ENCODE measurements around the gene JAZF1. TPM values are rescaled to one million over a fixed set of nuclear protein-coding genes. Genes with fewer than 3 reads are reported as not detected.

JAZF1 gene
- total and polyA plus RNA-seq, 2 of the 4 experiments (the other 2 are of a cell fraction): 8.4 to 10.5 TPM

DNA sequence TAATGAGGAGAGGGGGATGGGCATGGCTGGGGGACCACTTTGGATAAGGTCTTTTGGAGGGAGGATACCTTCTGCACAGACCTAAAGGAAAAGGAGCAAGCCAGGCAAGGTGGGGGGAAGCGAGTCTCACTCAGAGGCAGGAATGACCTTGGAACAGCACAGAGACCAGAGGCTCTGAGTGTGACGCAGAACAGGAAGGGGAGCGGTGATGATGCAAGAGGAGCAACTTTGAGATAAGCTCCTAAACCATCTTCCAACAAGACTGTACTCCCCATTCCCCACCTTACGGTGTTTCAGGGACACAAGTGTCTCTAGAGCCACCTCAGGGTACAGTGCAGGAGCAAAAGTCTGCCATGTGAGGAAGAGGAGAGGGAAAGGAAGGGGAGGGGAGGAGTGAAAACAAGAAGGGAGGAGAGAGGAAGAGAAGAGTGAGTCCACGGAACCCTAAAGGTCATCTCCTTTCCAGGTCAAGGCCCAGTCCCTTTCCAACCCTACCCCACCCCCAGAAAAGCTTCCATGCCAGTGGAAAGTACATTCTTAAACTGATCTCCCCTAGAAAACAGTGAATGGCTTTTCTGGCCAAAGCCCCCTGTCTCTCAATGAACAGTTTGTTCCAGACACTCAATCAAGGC, 54.1 kb downstream of the JAZF1 start:
- DNase-seq: no peak
- POLR2A ChIA-PET (ENCODE audit: unreplicated experiment): no interaction called here

More for the DNA sequence above, 54.1 kb downstream of the JAZF1 start:
- no peak overlapping the region for H3K9ac ChIP-seq (ENCODE audit: low read depth, low read length)
- H2AK9ac ChIP-seq (replicated peaks; ENCODE audit: low read depth, low read length, poor library complexity): no peak overlapping the region
- H3K27me3 ChIP-seq (ENCODE audit: control insufficient read depth, insufficient read depth, low read length): no peaks in the 10 kb centered on the region
- peak overlapping the region; percentile 43; the same call in 1 of the 2 replicates for H4K91ac ChIP-seq (ENCODE audit: insufficient read depth, low read depth, low read length)
- BruUV-seq (replicated peaks): no TSS peak
- in situ Hi-C loops (cut with MboI; ENCODE audit: low sequenced_read_pairs) (no loop called here), intact Hi-C loops (cut with micrococcal nuclease) (no loop called here), dilution Hi-C loops (cut with HindIII; ENCODE audit: low sequenced_read_pairs, unreplicated experiment) (no loop called here)
- peaks cover 23 to 69% of the 10 kb centered on the region in 2 experiments for H3K79me1 ChIP-seq (ENCODE audit: low read depth in 1 of 2, low read length in 2 of 2)
- no peak overlapping the region for H2AFZ ChIP-seq (replicated peaks; ENCODE audit: low read length, poor library complexity)
- CTCF ChIA-PET: no interaction called here
- H3K27ac ChIP-seq (ENCODE audit: insufficient read depth, low read length): no peak overlapping the region
- H3K4me2 ChIP-seq (ENCODE audit: low read depth, low read length): no peak overlapping the region
- peak overlapping the region; percentile 26; the same call in 1 of the 2 replicates for H3K4ac ChIP-seq (ENCODE audit: low read depth, low read length)
- no peak overlapping the region; the same call in 1 of the 2 replicates for H2BK120ac ChIP-seq (ENCODE audit: low read depth, low read length)
- H4K5ac ChIP-seq (ENCODE audit: low read depth, low read length): peak overlapping the region; percentile 46
- H3K14ac ChIP-seq (replicated peaks; ENCODE audit: low read depth, low read length): peak overlapping the region; percentile 49
- H3K4me3 ChIP-seq (ENCODE audit: insufficient read depth, low read depth, low read length): no peak overlapping the region
- H2BK5ac ChIP-seq (ENCODE audit: low read depth, low read length, poor library complexity, severe bottlenecking): no peak overlapping the region
- peak overlapping the region; percentile 63; the same call in 1 of the 2 replicates for H2AK5ac ChIP-seq (ENCODE audit: low read depth, low read length)
- H3K4me1 ChIP-seq (ENCODE audit: control insufficient read depth, insufficient read depth, low read length): peaks cover 12% of the 10 kb centered on the region
- H4K8ac ChIP-seq (ENCODE audit: low read depth in 2 of 2, low read length in 2 of 2): no peak overlapping the region
- H2BK15ac ChIP-seq (ENCODE audit: low read depth, low read length): no peak overlapping the region
- TF ChIP-seq RAD21 (IDR thresholded peaks at IDR 0.05; ENCODE audit: low read length): no peak
- TF ChIP-seq CEBPB (IDR thresholded peaks at IDR 0.05; ENCODE audit: low read depth, low read length): peak; percentile 63
- H3K23ac ChIP-seq (ENCODE audit: low read depth, low read length): 0 out of 2 replicates have a peak overlapping the region, but pooled peaks have one; percentile 20
- H4K20me1 ChIP-seq (ENCODE audit: insufficient read depth, low read length): peaks cover 17% of the 10 kb centered on the region; the same call in 1 of the 2 replicates
- peak overlapping the region; percentile 42 for H3K18ac ChIP-seq (ENCODE audit: low read depth, low read length)
- no peaks in the 10 kb centered on the region for H3K36me3 ChIP-seq (ENCODE audit: control insufficient read depth, insufficient read depth, low read length)
- peaks cover 14% of the 10 kb centered on the region for H3K9me1 ChIP-seq (ENCODE audit: insufficient read depth, low read length)
- no peak for ATAC-seq (ENCODE audit: low read depth)
- no peak overlapping the region for H3K56ac ChIP-seq (ENCODE audit: extremely low read depth, insufficient read depth, low read length)
- peak overlapping the region; percentile 33; the same call in 1 of the 2 replicates for H2BK20ac ChIP-seq (ENCODE audit: low read depth, low read length)
- H3K9me3 ChIP-seq (ENCODE audit: control insufficient read depth, insufficient read depth, low read length): no peaks in the 10 kb centered on the region
- no CpG with 5 or more reads among the region's 5 CpGs for WGBS, 2 experiments (ENCODE audit: extremely low coverage in 2 of 2, insufficient read length in 1 of 2)

Data from IMR-90 (cell line).